Subcutaneous adipose tissue (tissue), 4 donors: Measurements from ENCODE around the gene CPLX3. TPM values are rescaled to one million over a fixed set of nuclear protein-coding genes. Genes with fewer than 3 reads are reported as not detected.

Experiments used
- CTCF ChIP-seq: fragments of 450-650 bp; IDR thresholded peaks from one replicate; pipeline ENCODE4 v1.5.1; 2016; ENCODE audit warnings: low read depth, mild to moderate bottlenecking, control low read depth, antibody characterized with exemption, moderate library complexity
- small RNA-seq: library from RNA; depleted of rRNA; stranded (forward); fragments of <200 nt; gene quantifications from one replicate; pipeline ENCODE3, GENCODE V24; 2016
- total RNA-seq, 4 donors: library from RNA; depleted of rRNA; stranded (reverse); fragments of >200 nt; gene quantifications; one replicate each; pipeline ENCODE4 v1.1.0, GENCODE V29; 2016

CPLX3 gene
- total RNA-seq, 4 donors from 2014 or later = not detected

- no peak for TF ChIP-seq CTCF
These were observed 46.2 kb downstream of the CPLX3 start for GRCh38 chr15:74872702-74873035.

GRCh38 chr15:74873036-74873755 lies 46.8 kb downstream of the CPLX3 start, which contains the start of gene SCAMP2:
Gene SCAMP2, minus strand, starts transcription at chr15:74873365. Its CDS starts 110 bp downstream, at chr15:74873255.
- TF ChIP-seq CTCF = no peak

- TF ChIP-seq CTCF = no peak
These were observed 47.5 kb downstream of the CPLX3 start for GRCh38 chr15:74873756-74874424.

GRCh38 chr15:74878273-74878672 lies 51.8 kb downstream of the CPLX3 start:
- TF ChIP-seq CTCF = no peak

Small RNA genes lying within 50 kb of the gene (small RNA-seq; reads per million reads assigned to genes)
- gene CPLX3 (not detected), gene MIR4513 (not detected), gene MIR6882 (not detected)

Other genes with a start within 250 kb of the CPLX3 start
- 100 to 1,000 TPM in 2 of 4 donors, 10 to 100 TPM in 2; 53.6 to 159 (median 103) TPM for gene CLK3, start 210.8 kb upstream of the CPLX3 start, total RNA-seq
- 10 to 100 TPM; 10.5 to 20.4 (median 15.0) TPM for gene EDC3, start 130.6 kb upstream of the CPLX3 start, total RNA-seq
- 1 to 10 TPM; 1.1 to 9.0 (median 4.2) TPM for gene CYP1A1, start 101.1 kb upstream of the CPLX3 start, total RNA-seq
- not detected for gene CYP1A2, start 77.8 kb upstream of the CPLX3 start, total RNA-seq
- gene CSK, start 44.5 kb upstream of the CPLX3 start, total RNA-seq = 10 to 100 TPM; 17.1 to 25.2 (median 21.9) TPM
- gene LMAN1L, start 13.8 kb upstream of the CPLX3 start, total RNA-seq = not detected
- 10 to 100 TPM; 23.8 to 29.8 (median 28.7) TPM for gene ULK3, start 16.5 kb downstream of the CPLX3 start, total RNA-seq
- gene SCAMP2, start 46.7 kb downstream of the CPLX3 start, total RNA-seq = 10 to 100 TPM; 51.1 to 82.7 (median 64.4) TPM
- 10 to 100 TPM; 20.2 to 39.9 (median 31.9) TPM for gene MPI, start 63.4 kb downstream of the CPLX3 start, total RNA-seq
- gene FAM219B, start 80.2 kb downstream of the CPLX3 start, total RNA-seq = 100 to 1,000 TPM in 1 of 4 donors, 10 to 100 TPM in 3; 53.3 to 102 (median 65.2) TPM
- 100 to 1,000 TPM in 1 of 4 donors, 10 to 100 TPM in 3; 72.4 to 108 (median 97.1) TPM for gene COX5A, start 111.4 kb downstream of the CPLX3 start, total RNA-seq
- gene RPP25, start 130.1 kb downstream of the CPLX3 start, total RNA-seq = 10 to 100 TPM in 2 of 4 donors, 1 to 10 TPM in 2; 3.3 to 12.4 (median 8.6) TPM
- 1 to 10 TPM; 1.3 to 4.1 (median 2.6) TPM for gene SCAMP5, start 168.9 kb downstream of the CPLX3 start, total RNA-seq
- gene PPCDC, start 197.0 kb downstream of the CPLX3 start, total RNA-seq = 10 to 100 TPM; 10.5 to 20.2 (median 14.5) TPM